GM19468 (cell line): ENCODE results near the gene ITGA2B.

Experiments
- ATAC-seq: cut with Tn5 transposase; IDR thresholded peaks from one replicate; pipeline ENCODE4 v1.9.1; 2021; ENCODE audit warnings: mild to moderate bottlenecking, moderate library complexity, moderate number of reproducible peaks; ENCODE audit not compliant: unreplicated experiment; ENCODE audit errors: extremely low read depth

ITGA2B gene

DNA sequence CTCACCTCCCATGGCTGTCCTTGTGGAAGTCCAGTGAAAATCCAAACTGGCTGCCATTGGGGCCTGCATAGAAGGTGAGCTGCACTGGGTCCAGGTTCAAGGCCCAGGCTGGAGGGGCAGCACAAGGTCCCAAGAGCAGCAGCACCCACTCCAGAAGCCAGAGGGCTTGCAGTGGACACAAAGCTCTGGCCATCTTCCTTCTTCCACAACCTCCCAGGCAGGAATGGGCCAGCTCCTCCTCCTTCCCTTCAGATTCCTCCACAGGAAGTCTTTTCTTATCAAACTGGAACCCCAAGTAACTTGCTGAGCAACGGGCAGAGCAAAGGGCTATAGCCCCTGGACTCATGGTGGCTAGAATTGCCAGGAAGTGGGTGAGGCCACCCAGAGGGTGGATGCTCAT lies at the start of gene ITGA2B:
TSS of gene ITGA2B (minus strand) at position 369 of the 400 bp plus-strand sequence. CDS start at position 193, 176 bp downstream.
- ATAC-seq, result no peak

DNA sequence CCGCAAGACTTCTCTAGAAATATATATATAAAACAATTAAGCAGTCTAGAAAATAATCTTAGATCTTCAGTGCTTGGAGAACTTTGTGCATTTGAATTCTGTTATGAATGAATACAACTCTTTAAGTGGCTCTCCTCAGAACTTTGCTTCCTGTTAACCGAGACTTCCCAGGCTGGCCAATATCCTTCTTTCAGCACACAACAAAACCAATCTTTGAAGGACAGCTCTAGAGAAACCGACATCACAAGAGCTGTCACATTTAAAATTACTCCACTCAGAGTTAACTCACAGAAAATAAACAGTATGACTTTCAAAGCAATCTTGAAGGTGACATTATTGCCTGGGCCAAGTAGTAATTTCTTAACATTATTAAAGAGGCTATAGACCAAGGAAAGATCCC lies 49.7 kb upstream of the ITGA2B start:
- no peak for ATAC-seq

DNA sequence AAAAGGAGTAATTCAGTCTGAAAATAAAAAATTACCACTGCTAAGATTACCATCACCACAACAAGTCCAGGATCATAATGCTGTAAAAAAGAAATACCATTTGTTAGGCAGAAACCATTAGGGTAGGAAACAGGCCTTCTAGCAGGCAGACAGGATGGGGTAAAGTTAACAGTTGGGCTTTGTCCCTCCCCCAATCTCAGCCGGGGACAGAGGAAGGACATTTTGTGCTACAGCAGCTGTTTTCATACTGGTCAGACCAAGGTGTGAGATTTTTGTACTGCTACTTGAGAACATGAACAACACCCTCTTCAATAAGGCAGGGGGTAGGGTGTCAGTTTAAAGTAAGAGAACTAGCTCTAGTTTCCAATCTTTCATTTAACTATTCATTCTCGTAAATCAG lies 49.2 kb upstream of the ITGA2B start:
- no peak for ATAC-seq

DNA sequence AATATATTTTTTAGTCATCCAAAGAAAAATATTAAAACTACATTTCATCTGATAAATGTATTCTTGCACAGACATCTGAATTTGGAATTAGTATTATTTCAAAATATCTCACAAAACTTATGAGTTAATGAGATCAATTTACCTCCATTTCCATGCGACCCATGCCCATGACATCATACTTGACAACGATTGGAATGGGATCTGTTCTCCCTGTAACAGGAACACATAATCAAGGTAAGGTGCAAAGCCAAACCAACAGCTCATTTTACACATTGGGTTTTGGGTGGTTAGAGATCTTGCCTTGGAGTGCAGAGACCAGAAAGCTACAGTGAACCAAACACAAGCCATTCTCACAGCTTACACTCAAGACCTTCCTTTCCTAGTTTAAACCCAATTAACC lies 46.9 kb upstream of the ITGA2B start:
- no peak for ATAC-seq

DNA sequence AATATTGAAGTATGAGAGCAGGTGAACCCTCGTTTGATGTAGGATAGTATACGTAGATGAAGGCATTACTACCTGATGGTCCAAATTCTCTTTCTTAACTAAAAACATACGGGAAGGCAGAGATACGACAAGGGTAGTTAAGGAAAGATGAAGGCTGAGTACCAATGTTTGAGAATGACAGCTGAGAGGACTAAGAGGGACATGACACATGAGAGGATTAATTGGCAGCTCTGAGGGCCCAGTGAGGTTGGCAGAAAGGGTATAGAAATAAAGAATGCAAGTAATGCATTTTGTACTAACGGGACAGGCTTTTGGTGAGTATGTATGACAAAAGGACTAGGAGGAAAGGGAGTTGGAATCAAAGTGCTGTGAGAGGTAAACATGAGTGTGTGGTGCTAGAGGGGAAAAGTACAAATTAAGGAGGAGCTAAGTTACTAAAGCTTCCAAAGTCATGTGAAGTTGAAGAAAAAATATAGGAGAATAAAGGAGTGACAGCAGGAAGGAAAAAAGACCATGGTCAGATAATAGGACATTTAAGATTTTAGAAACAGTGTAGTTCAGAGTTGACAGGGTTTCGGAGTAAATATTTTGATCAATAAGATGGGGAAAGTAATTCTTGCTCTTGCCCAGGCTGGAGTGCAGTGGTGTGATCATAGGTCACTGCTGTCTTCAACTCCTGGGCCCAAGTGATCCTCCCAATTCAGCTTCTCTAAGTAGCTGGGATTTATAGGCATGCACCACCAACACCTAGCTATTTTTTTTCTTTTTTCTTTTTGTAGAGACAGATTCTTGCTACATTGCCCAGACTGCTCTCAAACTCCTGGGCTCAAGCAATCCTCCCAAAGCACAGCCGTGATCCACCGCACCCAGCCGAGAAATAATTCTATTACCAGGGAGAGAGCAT lies 43.1 kb upstream of the ITGA2B start:
- no peak for ATAC-seq

DNA sequence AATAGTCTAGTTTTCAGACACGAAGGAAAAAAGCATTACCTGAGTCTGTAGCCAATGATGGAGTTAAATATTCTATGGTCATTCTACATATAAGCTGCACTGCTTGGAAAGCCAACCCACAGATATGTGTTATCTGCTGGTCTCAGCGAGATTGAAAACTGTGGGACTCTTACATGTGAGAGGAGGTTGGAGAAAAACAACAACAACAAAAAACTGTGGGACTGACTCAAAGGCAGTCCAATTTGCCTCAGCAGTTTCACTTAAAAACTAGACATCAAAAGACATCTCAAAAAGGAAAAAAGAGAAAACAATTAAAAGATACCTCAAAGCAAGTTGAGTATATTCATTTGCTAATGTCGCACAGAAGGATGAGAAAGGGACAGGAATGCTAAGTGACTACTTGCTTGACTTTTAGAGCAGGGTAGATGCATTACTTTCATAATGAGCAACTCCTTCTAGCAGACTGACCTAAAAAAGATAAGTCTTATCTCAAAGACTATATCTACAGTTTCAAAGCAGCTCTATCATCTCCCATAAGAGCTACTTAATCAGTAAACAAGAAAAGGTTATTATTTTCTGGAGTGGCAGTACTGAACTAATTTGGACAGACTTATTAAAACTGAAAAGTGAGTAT lies 35.5 kb upstream of the ITGA2B start:
- ATAC-seq, result no peak

DNA sequence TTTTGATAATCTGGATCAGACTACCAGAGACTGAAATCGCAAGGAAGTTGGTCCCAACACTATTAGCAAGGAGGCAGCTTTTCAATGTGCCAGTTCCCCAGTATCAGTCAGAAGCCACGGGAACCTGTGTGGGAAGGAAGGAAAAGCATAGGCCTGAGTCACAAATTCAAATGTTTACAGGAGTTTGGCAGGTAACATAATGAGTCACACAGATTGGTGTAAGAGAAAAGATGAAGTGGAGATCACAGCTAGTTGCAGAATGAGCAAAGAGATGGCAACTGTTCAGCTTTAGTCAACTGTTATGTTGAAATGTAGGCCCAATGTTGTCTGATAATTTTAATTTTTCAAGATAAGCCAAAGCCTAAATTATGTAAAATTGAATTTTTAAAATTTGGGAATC lies 28.1 kb upstream of the ITGA2B start:
- no peak for ATAC-seq

DNA sequence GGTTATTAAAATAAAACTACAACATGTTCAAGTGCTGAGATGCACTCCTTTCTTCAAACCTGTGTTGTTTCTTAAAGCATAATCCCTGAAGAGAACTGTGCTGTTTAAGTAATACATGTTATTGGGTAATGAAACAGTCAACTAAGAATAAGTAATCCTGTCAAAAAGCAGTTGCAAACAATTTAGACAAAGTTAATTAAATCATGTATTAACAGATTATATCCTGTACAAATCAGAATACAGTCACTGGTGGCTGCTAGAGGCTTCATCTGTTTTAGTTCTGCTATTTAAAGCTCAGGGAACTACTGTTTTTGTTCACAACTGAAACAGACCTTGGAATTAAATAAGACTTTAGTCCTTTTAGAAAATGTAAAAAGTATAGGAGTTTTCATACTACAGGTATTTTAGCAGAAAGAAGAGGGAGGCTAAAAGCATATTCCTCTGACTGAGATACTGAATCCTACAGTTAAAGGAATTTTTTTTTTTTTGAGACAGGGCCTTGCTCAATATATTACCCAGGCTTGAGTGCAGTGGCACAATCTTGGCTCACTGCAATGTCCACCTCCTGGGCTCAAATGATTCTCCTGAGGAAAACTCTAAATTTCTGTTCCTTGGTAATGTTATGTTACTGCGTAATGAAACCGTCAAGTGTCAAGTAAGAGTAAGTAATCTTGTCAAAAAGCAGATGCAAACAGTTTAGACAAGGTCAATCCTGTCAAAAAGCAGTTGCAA lies 27.3 kb upstream of the ITGA2B start:
- no peak for ATAC-seq

DNA sequence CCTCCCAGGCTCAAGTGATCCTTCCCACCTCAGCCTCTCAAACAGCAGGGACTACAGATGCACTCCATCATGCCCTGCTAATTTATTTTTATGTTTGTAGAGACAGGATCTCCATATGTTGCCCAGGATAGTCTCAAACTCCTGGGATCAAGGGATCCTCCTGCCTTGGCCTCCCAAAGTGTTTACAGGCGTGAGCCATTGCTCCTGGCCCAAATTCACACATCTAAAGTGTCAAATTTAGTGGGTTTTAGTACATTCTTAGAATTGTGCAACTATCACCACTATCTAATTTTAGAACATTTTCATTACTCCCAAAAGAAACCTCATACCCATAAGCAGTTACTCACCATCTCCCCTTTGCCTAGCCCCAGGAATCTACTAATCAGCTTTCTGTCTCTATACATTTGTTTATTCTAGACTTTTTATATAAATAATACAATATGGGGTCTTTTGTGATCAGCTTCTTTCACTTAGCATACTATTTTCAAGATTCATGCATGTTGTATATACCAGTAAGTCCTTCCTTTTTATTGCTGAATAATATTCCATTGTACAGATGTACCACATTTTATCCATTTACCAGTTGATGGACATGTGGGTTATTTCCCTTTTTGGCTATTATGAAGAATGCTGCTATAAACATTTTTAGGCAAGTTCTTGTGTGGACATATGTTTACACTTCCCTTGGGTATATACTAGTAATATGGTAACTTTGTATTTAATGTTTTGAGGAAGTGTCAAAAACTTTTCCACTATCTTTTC lies 25.1 kb upstream of the ITGA2B start:
- no peak for ATAC-seq

DNA sequence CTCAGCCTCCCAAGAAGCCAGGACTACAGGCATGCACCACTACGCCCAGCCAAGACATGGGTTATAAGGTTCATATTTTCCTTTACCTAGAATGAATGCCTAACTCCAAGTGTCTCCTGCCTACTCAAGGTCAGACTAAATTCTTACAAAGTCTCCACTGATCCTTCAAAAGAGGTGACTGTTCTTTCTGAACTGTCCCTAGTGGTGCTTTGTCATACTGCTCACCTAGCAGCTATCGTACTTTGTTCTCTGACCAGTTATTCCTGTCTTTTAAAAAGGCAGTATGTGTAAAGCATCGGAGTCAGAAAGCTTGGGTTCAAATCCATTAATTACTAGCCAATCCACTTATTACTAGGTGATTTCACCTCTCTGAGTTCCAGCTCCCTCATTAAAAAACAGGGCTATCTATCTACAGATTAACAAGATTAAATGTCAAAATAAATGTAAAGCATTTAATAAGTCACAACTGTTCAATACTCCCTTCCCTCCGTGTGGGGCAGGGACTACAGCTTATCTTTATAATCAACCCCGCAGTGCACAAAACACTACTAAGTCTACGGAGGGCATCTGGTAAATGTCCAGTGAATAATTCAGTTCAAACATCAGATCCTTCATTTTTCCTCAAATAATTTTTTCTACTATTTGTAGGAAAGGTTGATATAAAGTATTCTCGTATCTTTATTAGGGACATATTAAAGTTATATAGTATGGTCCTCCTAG lies 20.0 kb upstream of the ITGA2B start:
- ATAC-seq, result no peak

DNA sequence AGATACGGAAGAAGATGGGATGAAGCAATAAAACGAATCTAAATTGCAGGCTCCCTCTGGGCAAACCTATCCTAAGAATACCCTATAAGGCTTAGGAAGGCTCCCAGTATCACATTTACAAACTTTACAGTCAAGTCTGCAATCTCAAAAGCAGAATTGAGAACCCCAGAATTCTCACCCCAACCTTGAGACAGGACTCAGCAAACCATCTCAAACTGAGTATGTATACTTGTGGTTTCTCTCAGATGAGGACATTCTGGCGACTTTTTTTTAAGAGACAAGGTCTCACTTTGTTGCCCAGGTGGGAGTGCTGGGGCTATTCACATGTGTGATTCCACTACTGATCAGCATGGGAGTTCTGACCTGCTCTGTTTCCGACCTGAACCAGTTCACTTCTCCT lies 19.3 kb upstream of the ITGA2B start:
- ATAC-seq, result no peak

DNA sequence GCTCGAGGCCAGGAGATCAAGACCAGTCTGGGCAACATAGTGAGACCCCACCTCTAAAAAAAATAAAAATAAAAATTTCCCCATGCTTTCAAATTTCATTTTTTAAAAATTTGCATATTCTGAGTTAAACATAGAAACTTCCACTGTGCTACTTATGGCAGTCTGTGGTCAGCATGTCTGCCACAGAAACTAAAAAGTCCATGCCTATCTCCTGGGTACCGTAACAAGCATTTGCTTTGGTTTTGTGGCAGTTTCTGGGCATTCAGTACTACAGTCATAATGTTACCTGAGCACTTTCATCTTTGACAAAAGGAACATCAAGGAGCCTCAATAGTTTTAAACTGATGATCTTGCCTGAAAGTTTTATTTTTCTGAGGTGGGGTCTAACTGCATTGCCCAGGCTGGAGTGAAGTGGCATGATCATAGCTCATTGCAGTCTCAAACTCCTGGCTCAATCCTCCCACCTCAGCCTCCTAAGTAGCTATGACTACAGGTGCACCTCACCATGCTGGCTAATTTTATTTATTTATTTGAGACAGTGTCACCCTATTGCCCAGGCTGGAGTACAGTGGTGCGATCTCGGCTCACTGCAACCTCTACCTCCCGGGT lies 13.2 kb upstream of the ITGA2B start:
- no peak for ATAC-seq

DNA sequence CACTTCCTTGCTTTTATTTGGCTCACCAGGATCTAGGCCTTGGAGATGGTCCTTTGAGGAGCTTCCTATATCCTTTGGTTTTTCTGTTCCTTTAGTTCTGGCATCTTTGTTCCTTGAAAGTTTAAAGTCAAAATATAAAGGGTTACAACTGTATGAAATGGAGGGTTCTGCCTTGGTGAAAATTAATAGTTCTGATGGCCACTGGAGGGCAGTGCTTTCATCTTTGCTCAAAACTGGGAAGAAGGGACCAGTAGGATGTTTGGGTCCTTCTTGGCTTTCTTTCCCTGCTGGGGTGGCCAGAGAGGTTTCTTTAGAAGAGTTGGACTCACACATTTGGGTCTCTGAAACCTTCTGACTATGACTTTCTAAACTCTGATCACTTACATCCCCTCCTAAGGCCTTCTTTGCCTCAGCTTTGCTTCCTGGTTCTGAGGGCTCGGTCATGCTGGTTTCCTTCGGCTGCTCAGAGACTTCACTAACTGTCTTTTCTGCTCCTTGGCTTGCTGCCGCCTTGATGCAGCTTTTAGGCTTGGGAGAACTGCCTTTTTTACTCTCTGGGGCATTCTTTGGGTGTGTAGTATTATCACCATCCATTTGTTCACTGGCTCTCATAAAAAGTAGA lies 10.9 kb upstream of the ITGA2B start:
- no peak for ATAC-seq

DNA sequence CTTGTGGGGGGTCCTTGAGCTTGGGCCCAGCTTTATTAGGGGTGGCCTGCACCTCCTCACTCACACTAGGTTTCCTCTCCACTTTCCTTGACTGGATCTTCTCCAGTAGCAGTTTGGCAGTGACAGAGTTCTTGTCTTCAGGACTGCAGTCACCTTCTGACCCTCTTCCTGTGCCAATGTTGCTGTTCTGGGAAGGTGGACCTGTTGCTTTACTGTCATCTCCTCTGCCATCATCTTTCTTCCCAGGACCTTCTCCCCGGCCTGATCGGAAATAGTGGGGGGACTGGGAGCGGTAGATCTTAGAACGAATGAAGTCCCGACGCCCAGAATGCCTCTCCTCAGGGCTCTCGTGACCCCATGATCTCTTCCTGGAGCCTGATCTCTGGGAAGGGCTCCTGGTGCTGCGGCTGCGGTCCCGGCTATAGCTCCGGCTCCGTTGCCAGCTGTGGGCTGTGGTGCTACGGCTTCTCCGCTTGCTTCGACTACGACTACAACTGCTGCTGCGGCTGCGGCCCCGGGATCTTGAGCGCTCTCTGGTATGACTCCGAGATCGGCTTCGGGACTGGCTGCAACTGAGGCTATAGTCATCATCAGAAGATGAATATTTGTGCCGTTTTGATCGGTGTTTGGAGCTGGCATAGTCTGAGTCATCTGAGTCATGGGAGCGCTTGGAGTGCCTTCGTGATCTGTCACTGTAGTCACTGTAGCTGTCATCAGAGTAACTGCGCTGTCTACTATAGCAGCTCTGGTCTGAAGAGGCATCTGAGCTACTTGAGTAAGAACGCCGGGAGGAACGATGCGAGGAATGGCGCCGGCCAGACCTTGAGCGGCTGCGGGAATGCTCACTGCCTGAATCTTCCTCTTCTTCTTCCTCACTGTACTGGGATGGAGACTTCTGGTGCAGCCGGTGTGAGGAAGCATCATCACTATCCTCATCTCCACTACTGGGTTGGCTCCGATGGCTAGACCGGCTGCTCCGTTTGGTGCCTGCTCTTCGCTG lies 9.5 kb upstream of the ITGA2B start:
- no peak for ATAC-seq

DNA sequence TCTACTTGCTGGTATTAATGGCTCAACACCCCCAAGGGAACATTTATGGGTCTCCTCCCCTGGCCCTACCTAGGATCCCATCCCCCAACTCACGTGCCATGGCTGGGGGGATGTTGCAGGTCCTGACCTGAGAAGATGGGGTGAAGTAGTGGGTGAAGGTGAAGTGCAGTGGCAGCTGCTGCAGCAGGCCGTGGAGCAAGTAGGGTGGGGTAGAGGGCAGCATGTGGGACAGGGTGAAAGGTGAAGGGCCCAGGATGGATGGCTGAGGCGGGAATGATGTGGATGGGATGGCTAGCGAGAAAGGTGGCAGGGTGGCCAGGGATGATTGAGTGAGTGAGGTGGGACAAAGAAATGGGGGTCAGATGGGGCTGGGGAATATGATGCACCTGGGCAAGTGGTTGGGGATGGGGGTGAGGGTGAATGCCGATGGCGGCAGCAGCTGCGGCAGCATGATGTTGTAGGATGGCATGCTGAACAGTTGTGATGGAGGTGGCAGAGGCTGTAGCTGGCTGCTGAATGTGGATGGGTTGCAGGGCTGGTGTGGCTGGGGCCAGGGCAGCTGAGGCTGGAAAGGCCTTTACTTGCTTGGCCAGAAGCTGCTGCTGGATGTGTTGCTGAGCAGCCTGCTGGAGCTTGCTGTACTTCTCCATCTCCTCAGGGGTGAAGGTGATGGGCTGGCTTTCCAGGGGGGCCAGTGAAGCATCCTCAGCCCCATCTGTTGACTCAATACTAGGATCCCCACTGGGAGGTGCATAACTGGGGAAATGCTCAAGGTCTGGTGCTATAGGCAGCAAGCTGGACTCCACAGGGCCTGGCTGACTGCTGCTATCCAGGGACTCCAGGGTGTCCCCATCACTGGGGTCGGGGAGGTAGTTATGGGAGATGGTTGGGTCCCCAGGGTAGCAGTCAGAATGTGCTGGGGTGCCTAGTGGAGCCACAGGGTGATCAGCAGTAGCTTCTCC lies 8.3 kb upstream of the ITGA2B start:
- ATAC-seq, result no peak

DNA sequence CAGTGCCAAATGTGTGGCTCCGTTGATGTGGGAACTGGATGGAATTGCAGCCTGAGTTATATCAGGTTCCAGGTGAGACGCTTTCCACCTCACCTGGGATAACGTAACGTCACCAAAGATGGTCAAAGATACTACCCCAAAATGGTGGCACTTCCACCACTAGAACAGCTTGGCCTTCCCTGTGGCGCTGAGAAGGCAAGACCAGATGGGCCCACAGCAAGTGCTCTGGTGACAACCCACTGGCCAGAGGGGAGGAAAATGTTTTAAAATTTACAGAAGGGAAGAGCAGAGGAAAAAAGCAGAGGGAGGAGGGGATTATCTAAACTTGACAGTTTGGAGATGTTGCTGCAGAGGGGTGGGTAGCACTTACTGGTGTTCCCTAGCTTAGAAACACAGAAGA lies 7.5 kb upstream of the ITGA2B start:
- no peak for ATAC-seq

DNA sequence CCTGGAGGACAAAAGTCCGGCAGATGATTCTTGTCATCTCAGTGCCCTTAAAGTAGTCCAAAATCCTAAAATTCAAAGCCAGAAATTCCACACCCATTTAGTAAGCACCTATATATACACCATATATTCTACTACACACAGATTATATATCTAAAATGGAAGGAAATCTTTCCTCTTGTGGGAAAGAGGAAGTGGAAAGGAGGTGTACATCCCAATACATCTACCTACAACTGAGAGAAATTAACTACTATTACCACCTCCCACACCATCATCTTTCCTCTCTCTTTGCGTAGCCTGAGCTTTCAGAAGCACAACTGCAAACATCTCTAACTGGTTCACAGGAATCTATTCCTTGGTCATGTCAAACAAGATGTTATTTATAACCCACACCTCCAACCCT lies 5.4 kb upstream of the ITGA2B start:
- ATAC-seq, result no peak
